Measurements from ENCODE around the gene CLBA1. TPM values are rescaled to one million over a fixed set of nuclear protein-coding genes. Genes with fewer than 3 reads are reported as not detected.

The CLBA1 gene
- total RNA-seq, 1 experiment from 2014 or later: 3.0 TPM

DNA sequence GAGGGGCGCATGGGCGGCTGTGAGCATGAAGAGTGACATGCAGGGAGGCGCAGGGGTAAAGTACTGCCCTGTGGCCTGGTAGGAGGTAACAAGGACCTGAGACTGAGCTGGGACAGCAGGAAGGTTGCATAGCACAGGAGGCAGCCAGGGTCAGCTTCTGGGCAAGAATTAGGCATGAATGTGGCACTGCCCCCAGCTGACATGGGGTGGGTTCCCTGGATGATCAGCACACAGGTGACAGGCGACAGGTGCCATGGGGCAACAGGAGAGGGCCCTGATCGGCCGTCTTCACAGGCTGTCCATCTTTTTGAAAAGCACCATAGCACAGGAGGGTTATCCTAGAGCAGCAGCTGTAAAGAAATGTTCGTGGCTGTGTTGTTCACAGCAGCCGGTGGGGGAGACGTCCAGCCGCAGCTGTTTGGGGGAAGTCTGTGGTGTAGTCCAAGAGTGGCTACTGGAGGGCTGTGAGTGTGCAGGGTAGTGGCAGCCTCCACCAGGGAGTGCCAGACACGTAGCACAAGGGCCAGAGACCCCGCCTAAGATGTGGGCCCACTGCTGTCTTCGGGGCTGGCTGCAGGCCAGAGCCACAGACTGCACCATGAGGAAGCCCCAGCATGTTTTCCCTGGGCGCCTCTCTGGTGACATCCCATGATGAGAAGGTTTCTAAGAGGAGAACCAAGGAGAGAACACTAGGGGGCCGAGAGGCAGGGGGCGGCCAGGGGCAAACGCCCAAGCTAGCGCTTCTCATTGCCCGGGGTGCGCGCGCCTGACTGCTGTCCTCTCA lies 8.4 kb downstream of the CLBA1 start:
- H3K9me3 ChIP-seq (replicated peaks): 0 out of 2 replicates have a peak, but pooled peaks cover 1% of the 10 kb centered on the region
- peak; percentile 92 for DNase-seq

DNA sequence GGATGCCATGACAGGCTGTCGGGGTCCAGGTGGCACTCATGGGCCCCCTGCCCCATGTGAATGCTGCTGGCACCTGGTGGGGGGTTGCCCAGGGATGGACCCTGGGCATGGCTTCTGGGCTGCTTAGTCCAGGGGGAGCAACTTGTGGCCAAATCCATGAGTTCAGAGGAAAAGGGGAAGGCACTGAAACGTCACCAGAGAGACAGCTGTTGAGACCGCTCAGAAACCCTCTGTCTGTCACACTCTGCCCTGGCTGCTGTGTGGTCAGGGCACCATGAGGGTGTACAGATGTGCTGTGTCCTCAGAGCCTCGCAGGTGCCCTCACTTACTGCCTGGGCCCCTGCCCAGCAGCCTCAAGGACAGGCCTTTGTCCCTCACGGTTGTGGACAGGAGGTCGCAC lies 9.4 kb downstream of the CLBA1 start:
- H3K4me1 ChIP-seq: peaks cover 34% of the 10 kb centered on the region
- DNase-seq: peak; percentile 68 to 87
- H3K27me3 ChIP-seq: no peaks in the 10 kb centered on the region
- 0 out of 2 replicates have a peak, but pooled peaks cover 4% of the 10 kb centered on the region for H3K9me3 ChIP-seq (replicated peaks)
- H3K4me3 ChIP-seq: no peak overlapping the region
- H3K27ac ChIP-seq: peak overlapping the region; percentile 76
- no peaks in the 10 kb centered on the region for H3K36me3 ChIP-seq

More for the DNA sequence above, 8.4 kb downstream of the CLBA1 start:
- Histone ChIP-seq H3K36me3 (no peaks in the 10 kb centered on the region), H3K27ac (peak overlapping the region; percentile 76), H3K4me1 (peaks cover 34% of the 10 kb centered on the region), H3K4me3 (no peak overlapping the region), H3K27me3 (no peaks in the 10 kb centered on the region)

DNA sequence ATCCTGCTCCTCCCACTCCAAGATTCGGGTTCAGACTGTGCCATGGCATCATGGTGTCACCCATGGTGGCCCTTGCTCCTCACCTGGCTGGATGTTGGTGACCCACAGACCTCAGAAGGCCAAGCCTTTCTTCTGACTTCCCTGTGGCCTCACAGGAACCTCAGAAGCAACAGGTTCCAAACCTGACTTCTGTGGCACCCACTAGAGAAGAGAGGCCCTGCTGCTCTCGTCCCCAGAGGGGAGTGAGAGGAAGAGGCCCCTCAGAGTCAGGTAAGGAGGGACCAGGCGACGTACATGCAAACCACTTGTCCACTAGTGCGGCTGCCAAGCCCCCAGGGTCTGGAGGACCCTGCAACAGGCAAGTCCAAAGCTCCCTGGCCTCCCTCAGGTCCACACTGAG lies 10.4 kb downstream of the CLBA1 start:
- Histone ChIP-seq H3K27ac (no peak overlapping the region), H3K27me3 (no peaks in the 10 kb centered on the region), H3K4me1 (peaks cover 34% of the 10 kb centered on the region), H3K4me3 (no peak overlapping the region), H3K36me3 (no peaks in the 10 kb centered on the region), H3K9me3 (replicated peaks) (0 out of 2 replicates have a peak, but pooled peaks cover 4% of the 10 kb centered on the region)
- no peak for DNase-seq

DNA sequence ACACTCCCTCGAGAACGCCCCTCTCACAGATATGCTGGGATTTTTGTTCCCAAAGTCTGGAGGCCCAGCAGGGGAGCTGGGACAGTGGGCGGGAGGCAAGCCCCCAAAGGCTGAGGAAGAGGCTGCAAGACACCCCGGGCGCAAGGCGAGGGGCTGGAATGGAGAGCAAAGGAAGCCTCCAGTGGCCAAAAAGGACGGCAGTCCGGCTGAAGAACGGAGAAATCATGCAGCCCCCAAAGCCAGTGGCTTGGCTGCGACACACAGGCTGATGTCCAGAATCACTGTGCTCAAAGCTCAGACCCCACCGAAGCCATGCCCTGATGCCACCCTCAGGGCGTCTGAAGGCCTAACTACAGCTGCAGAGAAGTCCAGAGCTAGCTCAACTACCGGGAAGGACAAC lies 10.9 kb downstream of the CLBA1 start:
- Histone ChIP-seq H3K27me3 (no peaks in the 10 kb centered on the region), H3K4me1 (peaks cover 34% of the 10 kb centered on the region), H3K9me3 (replicated peaks) (0 out of 2 replicates have a peak, but pooled peaks cover 4% of the 10 kb centered on the region), H3K36me3 (no peaks in the 10 kb centered on the region), H3K27ac (no peak overlapping the region), H3K4me3 (no peak overlapping the region)
- no peak for DNase-seq

DNA sequence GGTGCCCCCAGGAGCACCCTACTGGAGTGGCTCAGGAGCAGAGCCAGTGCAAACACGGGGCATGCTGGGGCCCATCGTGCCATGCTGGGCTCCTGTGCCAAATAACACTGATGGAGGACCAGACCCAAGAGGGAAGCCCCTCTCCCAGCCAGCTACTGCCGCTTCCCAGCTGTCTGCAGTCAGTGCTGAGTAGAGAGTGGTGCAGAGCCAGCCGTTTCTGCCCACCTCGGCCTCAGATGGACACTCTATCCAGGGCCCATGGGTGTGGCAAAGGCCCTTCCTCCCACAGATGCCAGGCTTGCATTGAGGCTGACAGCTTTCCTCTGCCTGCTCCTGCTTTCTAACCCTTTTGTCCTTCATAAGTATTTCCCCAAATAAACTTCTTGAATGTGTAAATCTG lies 13.2 kb downstream of the CLBA1 start:
- Histone ChIP-seq H3K27me3 (no peaks in the 10 kb centered on the region), H3K36me3 (no peaks in the 10 kb centered on the region), H3K4me1 (peaks cover 26% of the 10 kb centered on the region)

DNA sequence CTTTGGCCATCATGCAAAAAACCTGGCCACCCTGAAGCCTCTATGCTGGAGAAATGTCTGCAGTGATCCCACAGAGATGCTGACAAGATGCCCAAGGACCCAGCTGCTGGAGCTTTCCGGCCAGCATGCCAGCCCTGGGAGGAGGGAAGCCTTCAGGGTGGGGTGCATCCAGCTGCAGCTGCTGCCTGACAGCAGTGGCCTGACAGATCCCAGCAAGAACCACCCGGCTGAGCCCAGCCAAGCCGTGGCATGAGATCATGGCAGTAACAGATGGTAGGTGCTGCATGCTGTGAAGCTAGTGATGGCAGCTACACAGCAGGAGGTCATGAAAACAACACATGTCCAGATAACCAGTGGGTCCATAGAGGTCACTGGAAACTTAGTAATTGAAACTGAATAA lies 13.8 kb downstream of the CLBA1 start:
- peak in 1 of 2 experiments; percentile 40 for DNase-seq

More for the DNA sequence above, 13.2 kb downstream of the CLBA1 start:
- Histone ChIP-seq H3K4me3 (no peak overlapping the region), H3K27ac (no peak overlapping the region), H3K9me3 (replicated peaks) (0 out of 2 replicates have a peak, but pooled peaks cover 4% of the 10 kb centered on the region)
- DNase-seq: no peak

DNA sequence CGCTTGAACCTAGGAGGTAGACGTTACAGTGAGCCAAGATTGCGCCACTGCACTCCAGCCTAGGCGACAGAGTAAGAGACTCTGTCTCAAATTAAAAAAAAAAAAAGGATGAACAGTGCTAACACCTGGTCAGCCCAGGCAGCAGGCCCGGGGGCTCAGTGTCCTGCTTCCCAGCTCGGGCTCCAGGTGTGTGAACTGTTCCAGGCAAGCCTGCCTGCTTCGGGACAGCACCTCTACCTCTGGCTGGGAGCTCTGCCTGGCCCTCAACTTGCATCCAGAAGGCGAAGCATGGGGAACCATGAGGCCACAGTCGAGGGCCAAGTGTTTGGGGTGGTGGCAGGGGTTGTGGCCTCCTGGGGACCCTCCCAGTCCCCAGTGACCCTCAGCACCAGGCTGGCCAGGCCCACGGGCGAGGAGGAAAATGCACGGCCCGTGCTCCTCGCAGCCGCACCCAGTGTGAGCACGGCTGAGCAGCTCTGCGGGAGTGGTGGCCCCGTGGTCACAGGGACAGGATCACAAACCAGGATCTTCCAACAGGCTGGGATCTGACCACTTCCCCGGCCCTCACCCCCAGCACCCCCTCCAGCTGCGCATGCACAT lies 19.8 kb downstream of the CLBA1 start:
- Histone ChIP-seq H3K4me1 (peaks cover 26% of the 10 kb centered on the region), H3K4me3 (no peak overlapping the region), H3K27me3 (no peaks in the 10 kb centered on the region), H3K36me3 (peaks cover 41% of the 10 kb centered on the region), H3K27ac (peak overlapping the region; percentile 88; the same call in 1 of the 2 replicates), H3K9me3 (replicated peaks) (no peaks in the 10 kb centered on the region)
- no peak for DNase-seq

More for the DNA sequence above, 13.8 kb downstream of the CLBA1 start:
- Histone ChIP-seq H3K9me3 (replicated peaks) (0 out of 2 replicates have a peak, but pooled peaks cover 4% of the 10 kb centered on the region), H3K36me3 (no peaks in the 10 kb centered on the region), H3K27ac (no peak overlapping the region), H3K4me1 (peaks cover 26% of the 10 kb centered on the region), H3K27me3 (no peaks in the 10 kb centered on the region), H3K4me3 (no peak overlapping the region)

DNA sequence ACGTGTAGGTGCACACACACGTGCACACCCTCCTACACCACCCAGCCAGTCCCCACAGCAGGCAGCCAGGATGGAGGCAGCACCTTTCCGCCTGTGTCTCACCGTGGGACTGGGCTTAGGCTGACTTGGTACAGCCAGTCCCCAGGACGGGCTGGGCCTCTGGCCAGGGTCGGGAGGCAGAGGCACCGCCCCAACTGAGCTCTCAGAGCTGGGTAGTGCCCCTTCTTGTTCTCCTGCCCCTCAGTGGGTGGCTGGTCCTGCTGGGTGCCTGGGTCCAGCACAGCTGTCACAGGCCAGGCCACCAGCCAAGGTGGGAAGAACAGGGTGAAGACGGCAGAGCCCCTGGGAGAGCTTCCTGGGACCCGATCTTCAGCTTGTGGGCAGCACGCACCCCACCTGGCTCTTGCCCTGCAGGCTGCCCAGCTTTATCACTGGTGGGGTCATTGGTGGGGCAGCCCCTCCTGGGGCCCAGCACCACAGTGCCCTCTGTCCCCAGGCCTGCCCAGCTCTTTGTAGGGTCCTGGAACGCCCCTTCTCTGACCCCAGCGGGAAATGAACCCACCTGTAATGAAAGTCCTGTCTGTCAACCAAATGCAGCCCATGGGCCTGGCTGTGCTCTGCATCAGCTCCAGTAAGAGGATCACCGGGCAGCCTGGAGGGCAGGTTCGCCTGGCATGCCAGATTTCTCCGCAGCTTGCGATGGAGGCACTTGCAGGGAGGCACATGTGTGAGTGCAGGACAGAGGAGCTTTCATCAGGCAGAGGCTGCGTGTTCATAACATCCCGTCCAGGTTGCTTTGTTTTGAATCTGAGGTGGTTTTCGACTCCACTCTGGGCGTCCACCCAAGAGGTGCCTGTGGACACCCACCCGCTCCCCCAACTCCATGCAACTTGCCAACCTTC lies 20.6 kb downstream of the CLBA1 start:
- Histone ChIP-seq H3K36me3 (peaks cover 48% of the 10 kb centered on the region), H3K27ac (no peak overlapping the region), H3K4me1 (peaks cover 29% of the 10 kb centered on the region), H3K4me3 (no peak overlapping the region), H3K27me3 (no peaks in the 10 kb centered on the region), H3K9me3 (replicated peaks) (no peaks in the 10 kb centered on the region)
- DNase-seq: no peak

DNA sequence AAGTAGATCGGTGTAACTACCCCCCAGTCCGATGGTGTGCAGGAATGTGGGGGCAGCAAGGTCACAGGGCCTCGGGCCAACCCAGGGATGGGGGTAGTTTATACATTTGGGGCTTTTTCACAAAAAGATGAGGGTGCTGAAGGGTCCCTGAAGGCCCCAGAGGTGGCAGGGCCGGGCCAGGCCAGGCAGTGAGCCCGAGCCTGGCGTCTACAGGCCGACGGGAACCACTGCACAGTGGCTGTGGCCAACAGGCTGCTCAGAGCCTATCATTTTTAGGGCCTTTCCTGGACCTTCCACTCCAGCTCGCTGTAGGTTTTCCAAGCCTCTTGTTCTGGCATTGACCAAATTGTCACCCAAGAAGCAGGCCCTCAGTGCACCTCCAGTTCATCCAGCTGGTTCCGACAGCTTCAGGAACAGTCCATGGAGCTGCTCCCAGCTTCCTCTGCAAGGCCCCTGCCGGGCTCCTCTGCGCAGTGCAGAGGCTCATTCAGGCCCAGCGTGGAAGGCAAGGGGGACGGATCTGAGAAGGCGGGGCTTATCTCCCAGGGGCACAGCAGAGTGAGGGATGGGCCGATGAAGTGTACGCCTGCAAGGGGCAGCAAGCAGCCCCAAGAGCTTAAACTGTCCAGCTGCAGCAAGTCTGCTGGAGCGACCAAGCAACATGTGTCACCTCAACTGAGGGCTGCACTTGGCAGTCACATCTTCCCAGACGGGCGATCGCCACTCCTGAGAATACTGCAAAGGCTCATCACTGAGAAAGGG lies 21.4 kb downstream of the CLBA1 start:
- Histone ChIP-seq H3K36me3 (peaks cover 57% of the 10 kb centered on the region), H3K9me3 (replicated peaks) (no peaks in the 10 kb centered on the region), H3K27ac (no peak overlapping the region), H3K4me3 (no peak overlapping the region), H3K4me1 (peaks cover 29% of the 10 kb centered on the region), H3K27me3 (no peaks in the 10 kb centered on the region)
- DNase-seq: no peak

DNA sequence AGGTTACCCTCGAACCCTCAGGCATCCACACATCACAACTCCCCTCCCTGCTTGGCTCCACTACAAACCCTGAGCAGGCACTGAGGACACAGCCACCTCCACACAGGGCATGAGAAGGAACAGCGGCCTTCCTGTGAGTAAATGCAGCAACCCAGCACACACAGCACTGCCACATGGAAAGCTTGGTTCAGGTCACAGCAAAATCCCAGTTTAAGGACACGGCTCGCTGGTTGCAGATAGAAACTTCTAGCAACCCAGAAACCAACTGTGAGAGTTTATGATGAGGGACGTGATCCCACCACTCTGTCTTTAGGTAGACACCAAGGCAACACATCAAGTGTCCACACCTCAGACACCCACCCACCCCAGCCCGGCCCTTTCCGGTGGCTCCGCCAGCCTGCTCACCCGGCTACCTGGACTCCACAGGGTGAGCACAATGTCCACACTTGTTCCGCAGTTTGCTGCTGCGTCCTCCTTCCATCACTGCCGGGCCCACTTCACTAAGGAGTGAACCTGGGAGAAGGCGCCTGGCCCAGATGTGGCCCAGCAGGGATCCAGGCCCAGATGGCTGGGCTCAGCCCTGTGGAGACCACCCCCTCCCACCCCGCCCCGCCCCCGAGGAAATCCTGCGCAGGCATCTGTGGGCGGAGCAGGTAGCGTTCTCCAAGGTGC lies 22.1 kb downstream of the CLBA1 start:
- Histone ChIP-seq H3K36me3 (peaks cover 60% of the 10 kb centered on the region), H3K27me3 (no peaks in the 10 kb centered on the region), H3K4me1 (peaks cover 29% of the 10 kb centered on the region), H3K27ac (no peak overlapping the region), H3K4me3 (no peak overlapping the region), H3K9me3 (replicated peaks) (no peaks in the 10 kb centered on the region)
- no peak for DNase-seq

DNA sequence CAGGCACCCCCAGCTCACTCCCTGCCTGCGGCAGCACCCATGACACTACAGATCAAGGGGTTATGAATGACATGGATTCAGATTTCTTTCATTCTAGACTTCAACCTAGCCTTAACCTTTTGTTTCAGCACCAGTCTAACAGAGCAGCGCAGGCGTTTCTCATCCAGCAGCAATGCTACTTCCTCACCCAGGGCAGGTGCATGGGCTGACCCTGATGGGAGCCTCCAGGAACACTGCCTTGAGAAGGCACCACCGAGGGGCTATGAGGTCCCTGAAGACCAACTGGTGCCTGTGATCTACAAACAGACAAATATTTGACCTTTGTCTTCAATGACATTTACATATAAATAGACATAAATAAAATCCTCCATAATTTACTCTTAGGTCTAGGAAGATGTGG lies 24.5 kb downstream of the CLBA1 start:
- no peak overlapping the region for H3K27ac ChIP-seq
- H3K4me3 ChIP-seq: no peak overlapping the region
- no peaks in the 10 kb centered on the region for H3K9me3 ChIP-seq (replicated peaks)
- H3K27me3 ChIP-seq: no peaks in the 10 kb centered on the region
- H3K36me3 ChIP-seq: peaks cover 60% of the 10 kb centered on the region
- H3K4me1 ChIP-seq: peaks cover 19% of the 10 kb centered on the region
- no peak for DNase-seq

DNA sequence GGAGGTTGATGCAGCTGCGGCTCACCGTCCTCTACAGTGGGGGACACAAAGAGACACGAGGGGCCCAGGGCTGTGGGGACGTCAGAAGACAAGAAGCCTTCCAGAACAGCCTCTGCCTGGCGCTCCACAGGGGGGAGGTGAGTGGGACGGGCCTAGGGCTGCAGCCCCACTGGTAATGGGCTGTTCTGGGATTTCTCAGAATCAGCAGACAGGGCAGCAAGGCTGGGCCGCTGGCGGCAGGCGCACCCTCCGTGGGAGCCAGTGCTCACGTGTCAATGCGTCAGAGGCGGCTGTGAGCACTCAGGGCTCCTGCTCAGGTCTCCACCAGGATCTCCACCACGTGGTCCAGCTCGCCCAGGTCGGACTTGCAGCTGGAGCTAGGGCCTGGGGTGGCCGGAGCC lies 25.3 kb downstream of the CLBA1 start:
- Histone ChIP-seq H3K27ac (no peak overlapping the region), H3K4me1 (peaks cover 18% of the 10 kb centered on the region), H3K9me3 (replicated peaks) (no peaks in the 10 kb centered on the region), H3K36me3 (peaks cover 67% of the 10 kb centered on the region), H3K27me3 (no peaks in the 10 kb centered on the region), H3K4me3 (no peak overlapping the region)
- no peak for DNase-seq

DNA sequence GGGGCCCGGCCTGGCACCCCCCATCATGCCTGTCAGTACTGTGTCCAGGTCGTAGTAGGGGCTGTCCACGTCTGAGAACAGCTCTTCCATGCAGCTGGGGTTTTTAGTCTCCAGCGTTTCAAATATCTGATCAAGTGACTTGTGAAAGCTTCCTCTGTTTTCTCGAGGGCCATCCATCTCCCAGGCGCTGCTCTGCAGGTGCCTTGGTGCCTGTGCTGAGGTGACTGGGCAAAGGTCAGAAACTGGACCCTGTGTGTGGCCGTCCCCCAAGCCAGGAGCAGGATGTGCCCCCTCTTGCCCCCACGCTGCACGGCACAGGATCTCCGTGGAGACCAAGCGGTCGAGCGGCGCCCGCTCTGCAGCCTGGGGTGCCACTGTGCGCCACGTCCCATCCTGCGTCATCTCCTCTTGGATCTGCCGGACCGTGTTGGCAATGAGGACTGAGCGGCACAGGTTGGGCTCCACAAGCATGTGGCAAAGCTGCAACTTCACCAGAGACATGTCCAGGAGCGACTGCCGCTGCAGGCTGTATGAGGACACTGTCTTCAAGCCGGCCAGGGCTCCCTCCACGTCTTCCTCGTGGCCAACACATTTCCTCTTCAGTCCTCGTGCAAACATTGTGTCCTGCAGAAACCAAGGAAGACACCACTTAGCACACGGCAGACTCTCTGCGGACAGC lies 25.9 kb downstream of the CLBA1 start:
- H3K27me3 ChIP-seq: no peaks in the 10 kb centered on the region
- no peaks in the 10 kb centered on the region for H3K9me3 ChIP-seq (replicated peaks)
- H3K27ac ChIP-seq: no peak overlapping the region
- no peak overlapping the region for H3K4me3 ChIP-seq
- H3K36me3 ChIP-seq: peaks cover 65% of the 10 kb centered on the region
- peaks cover 22% of the 10 kb centered on the region for H3K4me1 ChIP-seq
- no peak for DNase-seq

All from SJCRH30 (cell line).